Lower leg skin (tissue), 3 donors: Measurements from ENCODE around the gene SCN4B.

ENCODE experiments used
- POLR2A ChIP-seq, 2 donors: fragments of 450-650 bp; IDR thresholded peaks; one replicate each; pipeline ENCODE4 v1.6.1; 2016 to 2017; ENCODE audit warnings: antibody characterized with exemption in 2 of 2, mild to moderate bottlenecking in 1 of 2, moderate library complexity in 1 of 2
- TF ChIP-seq, protein P1 (sequence below), 3 donors: fragments of 450-650 bp; IDR thresholded peaks; one replicate each; pipeline ENCODE4 v1.5.1; 2016; ENCODE audit warnings: antibody characterized with exemption in 3 of 3, mild to moderate bottlenecking in 3 of 3, moderate library complexity in 2 of 3

DNA sequence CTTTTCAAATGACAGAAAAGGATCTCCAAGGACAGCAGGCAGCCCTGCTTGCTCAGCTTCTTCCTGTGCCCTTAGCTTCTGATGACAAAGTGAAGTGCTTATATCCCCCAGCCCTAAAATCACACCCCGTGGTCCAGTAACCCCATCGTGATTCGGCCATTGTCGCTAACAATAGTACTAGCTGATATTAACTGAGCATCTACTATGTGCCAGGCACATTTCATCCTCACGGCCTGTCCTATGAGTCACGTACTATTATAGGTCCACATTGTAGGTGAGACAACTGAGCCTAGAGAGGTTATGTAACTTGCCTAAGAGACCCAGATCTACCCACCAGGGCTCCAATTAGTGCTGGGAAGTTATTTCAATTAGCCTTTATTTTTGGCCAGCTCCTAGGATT lies 6.1 kb downstream of the SCN4B start:
- TF ChIP-seq, protein P1, sequence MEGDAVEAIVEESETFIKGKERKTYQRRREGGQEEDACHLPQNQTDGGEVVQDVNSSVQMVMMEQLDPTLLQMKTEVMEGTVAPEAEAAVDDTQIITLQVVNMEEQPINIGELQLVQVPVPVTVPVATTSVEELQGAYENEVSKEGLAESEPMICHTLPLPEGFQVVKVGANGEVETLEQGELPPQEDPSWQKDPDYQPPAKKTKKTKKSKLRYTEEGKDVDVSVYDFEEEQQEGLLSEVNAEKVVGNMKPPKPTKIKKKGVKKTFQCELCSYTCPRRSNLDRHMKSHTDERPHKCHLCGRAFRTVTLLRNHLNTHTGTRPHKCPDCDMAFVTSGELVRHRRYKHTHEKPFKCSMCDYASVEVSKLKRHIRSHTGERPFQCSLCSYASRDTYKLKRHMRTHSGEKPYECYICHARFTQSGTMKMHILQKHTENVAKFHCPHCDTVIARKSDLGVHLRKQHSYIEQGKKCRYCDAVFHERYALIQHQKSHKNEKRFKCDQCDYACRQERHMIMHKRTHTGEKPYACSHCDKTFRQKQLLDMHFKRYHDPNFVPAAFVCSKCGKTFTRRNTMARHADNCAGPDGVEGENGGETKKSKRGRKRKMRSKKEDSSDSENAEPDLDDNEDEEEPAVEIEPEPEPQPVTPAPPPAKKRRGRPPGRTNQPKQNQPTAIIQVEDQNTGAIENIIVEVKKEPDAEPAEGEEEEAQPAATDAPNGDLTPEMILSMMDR (IDR thresholded peaks at IDR 0.05) = no peak
- TF ChIP-seq POLR2A (IDR thresholded peaks at IDR 0.05) = no peak
